Measurements from ENCODE around the gene PRR35. TPM values are rescaled to one million over a fixed set of nuclear protein-coding genes. Genes with fewer than 3 reads are reported as not detected.

Gene PRR35
- total and polyA plus RNA-seq, 3 donors from 2014 or later = 1.7 to 7.2 (median 5.0) TPM

DNA sequence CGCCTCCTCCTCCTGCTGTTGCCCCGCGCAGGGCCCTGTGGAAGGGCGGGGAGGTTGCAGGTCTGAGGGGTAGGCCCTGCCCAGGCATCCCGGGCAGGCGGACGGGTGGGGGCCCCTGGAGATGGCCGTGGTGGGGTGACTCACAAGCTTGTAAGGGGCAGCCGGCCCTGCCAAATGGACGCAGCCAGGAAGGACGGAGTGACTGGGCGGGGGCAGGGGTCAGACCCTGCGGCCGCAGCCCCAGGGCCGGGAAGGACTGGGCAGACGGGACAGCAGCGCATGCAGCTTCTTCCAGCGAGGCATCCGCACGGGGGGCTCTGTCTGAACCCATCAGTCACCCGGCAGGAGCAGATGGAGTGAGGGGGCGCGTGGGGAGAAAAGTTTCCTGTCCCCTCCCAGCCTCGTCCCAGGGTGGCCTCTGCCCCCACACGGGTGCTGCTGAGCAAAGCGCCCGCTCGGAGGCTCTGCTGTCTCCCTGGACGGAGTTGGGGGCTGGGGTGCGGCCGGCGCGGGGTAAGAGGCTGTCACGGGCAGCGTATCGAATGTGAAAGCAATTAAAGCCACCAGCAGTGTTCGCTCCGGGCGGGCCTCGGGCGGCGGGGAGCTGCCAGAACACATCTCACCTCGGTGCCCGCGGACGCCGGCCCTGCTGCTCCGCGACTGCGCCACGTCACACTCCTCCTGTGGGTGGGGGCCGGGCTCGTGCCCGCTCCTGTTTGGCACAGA, 5.4 kb upstream of the PRR35 start:
- Histone ChIP-seq H3K9me3 (no peaks in the 10 kb centered on the region), H3K27me3 (no peaks in the 10 kb centered on the region), H3K4me1 (peaks cover 12% of the 10 kb centered on the region), H3K4me3 (no peak overlapping the region), H3K36me3 (ENCODE audit: low read depth, missing control alignments) (no peaks in the 10 kb centered on the region), H3K27ac (no peak overlapping the region)
- DNase-seq = no peak
- intact Hi-C loops (cut with DNase I; ENCODE audit: low total_unique reads) = no loop called here
- TF ChIP-seq POLR2A (IDR thresholded peaks at IDR 0.05) = no peak
- TF ChIP-seq, protein P1, sequence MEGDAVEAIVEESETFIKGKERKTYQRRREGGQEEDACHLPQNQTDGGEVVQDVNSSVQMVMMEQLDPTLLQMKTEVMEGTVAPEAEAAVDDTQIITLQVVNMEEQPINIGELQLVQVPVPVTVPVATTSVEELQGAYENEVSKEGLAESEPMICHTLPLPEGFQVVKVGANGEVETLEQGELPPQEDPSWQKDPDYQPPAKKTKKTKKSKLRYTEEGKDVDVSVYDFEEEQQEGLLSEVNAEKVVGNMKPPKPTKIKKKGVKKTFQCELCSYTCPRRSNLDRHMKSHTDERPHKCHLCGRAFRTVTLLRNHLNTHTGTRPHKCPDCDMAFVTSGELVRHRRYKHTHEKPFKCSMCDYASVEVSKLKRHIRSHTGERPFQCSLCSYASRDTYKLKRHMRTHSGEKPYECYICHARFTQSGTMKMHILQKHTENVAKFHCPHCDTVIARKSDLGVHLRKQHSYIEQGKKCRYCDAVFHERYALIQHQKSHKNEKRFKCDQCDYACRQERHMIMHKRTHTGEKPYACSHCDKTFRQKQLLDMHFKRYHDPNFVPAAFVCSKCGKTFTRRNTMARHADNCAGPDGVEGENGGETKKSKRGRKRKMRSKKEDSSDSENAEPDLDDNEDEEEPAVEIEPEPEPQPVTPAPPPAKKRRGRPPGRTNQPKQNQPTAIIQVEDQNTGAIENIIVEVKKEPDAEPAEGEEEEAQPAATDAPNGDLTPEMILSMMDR (IDR thresholded peaks at IDR 0.05) = no peak
- 93 to 94% methylated on average over 39 to 54 of the region's 54 CpGs for WGBS, 2 donors

DNA sequence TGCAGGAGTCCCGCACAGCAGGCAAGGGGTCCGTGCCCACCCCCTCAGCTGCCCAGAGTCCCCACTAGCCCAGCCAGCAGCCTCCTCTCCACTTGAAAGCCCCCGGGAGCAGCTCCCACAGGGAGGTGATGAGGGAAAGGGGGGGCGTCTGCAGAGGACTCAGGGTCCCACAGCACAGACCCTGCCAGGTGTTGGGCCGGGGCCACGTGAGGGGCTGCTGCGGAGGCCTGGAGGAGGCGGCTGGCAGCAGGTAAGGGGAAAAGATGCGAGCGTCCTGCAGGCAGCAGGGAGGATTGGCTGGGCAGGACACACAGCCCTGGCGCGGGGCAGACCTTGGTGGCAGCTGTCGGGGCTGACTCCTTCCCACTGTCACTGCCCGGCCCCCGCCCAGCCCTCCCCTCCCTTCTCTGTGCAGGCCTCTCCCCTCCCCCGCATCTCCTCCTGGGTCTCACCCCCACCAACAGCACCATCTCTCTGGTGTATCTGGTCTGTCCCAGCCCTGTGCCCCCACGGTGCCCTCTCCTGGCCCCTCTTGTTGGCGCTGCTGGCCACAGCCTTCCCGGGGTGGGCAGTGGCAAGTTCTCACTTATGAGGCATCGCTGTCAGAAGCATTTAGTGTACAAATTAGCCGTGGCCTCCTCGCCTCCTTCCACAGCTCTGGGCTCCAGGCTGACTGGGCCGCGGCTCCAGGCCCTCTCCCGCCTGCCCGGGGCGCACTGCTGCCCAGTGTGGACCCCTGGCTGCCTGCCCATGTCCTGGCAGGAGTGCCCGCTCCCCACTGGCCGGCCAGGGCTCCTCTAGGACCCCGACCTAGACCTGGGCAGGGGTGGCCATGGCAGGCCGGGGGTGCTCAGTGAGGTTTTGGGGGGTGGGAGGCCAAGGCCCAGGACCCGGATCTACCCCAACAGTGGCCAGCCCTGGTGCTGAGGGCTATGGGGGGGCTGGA, 4.4 kb upstream of the PRR35 start:
- no peaks in the 10 kb centered on the region for H3K36me3 ChIP-seq (ENCODE audit: low read depth, missing control alignments)
- no peak overlapping the region for H3K4me3 ChIP-seq
- no peaks in the 10 kb centered on the region for H3K27me3 ChIP-seq
- no peak for TF ChIP-seq POLR2A (IDR thresholded peaks at IDR 0.05)
- TF ChIP-seq, protein P1 (IDR thresholded peaks at IDR 0.05) = no peak
- no peak overlapping the region for H3K27ac ChIP-seq
- WGBS, 2 donors = 89% methylated on average over 13 to 29 of the region's 32 CpGs
- intact Hi-C loops (cut with DNase I; ENCODE audit: low total_unique reads) = no loop called here
- no peak for DNase-seq
- no peaks in the 10 kb centered on the region for H3K9me3 ChIP-seq
- peaks cover 12% of the 10 kb centered on the region for H3K4me1 ChIP-seq

DNA sequence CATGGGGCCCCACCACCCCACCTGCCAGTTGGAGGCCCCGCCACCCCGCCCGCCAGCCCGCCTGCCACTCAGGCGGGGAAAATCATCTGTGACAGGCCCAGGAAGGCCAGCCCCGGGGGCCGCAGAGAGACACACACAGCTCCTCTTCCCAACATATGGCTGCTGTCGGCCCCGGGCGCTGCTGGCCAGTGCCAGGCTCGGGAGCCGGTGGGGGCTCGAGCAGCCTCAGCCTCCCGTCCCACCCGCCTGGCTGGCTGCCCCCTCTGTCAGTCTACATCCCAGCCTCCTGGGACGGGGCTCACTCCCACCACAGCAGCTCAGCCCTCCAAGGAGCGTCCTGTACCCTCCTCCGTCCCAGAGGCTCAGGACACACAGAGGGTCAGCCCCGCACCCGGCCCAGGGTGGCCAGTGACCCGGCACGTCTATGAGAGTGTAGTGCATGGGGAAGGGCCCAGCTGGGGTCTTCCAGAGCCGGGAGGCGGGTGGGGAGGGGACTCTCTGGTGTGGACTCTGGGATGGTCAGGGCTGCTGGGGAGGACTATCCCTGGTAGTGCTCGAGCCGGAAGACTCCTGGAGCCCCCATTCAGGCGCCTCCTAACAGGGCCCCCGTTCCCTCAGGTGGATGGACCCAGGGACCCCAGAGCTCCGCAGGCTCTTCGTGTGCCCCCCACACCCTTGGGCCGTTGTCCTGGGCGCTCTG, 3.6 kb upstream of the PRR35 start:
- no peaks in the 10 kb centered on the region for H3K36me3 ChIP-seq (ENCODE audit: low read depth, missing control alignments)
- peaks cover 12% of the 10 kb centered on the region for H3K4me1 ChIP-seq
- TF ChIP-seq, protein P1 (IDR thresholded peaks at IDR 0.05) = no peak
- no peak for TF ChIP-seq POLR2A (IDR thresholded peaks at IDR 0.05)
- WGBS, 2 donors = 91 to 97% methylated on average over 7 to 25 of the region's 32 CpGs
- H3K4me3 ChIP-seq = no peak overlapping the region
- no peaks in the 10 kb centered on the region for H3K27me3 ChIP-seq
- intact Hi-C loops (cut with DNase I; ENCODE audit: low total_unique reads) = no loop called here
- H3K9me3 ChIP-seq = no peaks in the 10 kb centered on the region
- no peak for DNase-seq
- H3K27ac ChIP-seq = no peak overlapping the region

DNA sequence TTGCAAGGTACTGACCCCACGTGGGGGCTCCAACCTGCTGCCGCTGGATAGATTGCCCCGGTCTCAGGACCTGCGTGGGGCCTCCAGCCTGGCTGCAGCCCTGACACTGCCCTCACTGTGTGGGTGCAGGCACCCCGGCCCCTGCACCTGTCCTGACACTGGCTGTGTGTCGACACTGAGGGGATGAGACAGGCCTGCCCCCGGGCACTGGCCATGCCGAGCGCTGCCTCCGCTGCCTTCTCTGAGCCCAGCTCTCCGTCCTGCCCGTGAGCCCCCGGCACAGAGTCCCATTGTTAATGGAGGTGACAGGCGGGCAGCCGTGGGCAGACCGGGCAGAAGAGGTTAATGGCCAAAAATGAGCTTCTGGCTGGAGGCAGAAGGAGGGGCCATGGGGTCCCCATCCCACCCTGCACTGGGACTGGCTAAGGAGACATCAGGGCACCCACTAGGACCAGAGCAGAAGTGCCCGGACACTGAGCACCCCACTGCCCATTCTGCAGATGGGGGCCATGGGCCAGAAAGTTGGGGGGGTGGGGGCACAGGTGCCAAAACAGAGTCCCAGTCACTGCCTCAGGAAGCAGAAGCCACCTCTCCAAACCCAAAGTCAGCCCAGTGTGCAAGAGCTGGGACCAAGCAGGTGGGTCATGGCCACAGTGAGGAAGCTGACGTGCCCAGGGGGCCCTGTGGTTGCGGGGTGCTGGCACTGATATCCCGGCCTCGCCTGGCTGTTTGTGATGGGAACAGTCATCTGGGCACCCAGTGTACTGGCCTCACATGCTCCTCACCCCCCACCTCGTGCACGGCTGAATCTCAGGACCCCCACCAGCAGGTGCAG, 2.5 kb upstream of the PRR35 start:
- peaks cover 12% of the 10 kb centered on the region for H3K4me1 ChIP-seq
- TF ChIP-seq POLR2A (IDR thresholded peaks at IDR 0.05) = no peak
- TF ChIP-seq, protein P1 (IDR thresholded peaks at IDR 0.05) = no peak
- intact Hi-C loops (cut with DNase I; ENCODE audit: low total_unique reads) = no loop called here
- H3K36me3 ChIP-seq (ENCODE audit: low read depth, missing control alignments) = no peaks in the 10 kb centered on the region
- no peaks in the 10 kb centered on the region for H3K27me3 ChIP-seq
- no peaks in the 10 kb centered on the region for H3K9me3 ChIP-seq
- no peak for DNase-seq
- no peak overlapping the region for H3K4me3 ChIP-seq
- 91 to 100% methylated on average over 4 to 23 of the region's 23 CpGs for WGBS, 2 donors
- no peak overlapping the region for H3K27ac ChIP-seq
